OCI-LY1 (cell line): ENCODE measurements around the gene REL.
"Not testable (repeated sequence)": the region's sequence is repeated elsewhere in the genome, so short reads cannot be mapped to it uniquely, and the experiment has no call there.

Experiments
- H2AFZ ChIP-seq: fragments of 200-600 bp; sonication (generic), shearing (Covaris generic); 2 replicates; pipeline ENCODE4 v1.6.0; 2014; ENCODE audit warnings: antibody characterized with exemption, mild to moderate bottlenecking, low read length
- H3F3A ChIP-seq: fragments of 200-600 bp; sonication (generic), shearing (Covaris generic); 2 replicates; pipeline ENCODE4 v1.6.0; 2014; ENCODE audit warnings: mild to moderate bottlenecking, antibody characterized with exemption, low read length, moderate library complexity; ENCODE audit not compliant: insufficient read depth
- H3K27ac ChIP-seq: fragments of 200-600 bp; sonication (generic); 2 replicates; pipeline ENCODE4 v1.5.1; 2014; ENCODE audit warnings: low read length, mixed run types, mild to moderate bottlenecking, low read depth; ENCODE audit not compliant: poor library complexity, severe bottlenecking
- H3K27me3 ChIP-seq: fragments of 200-600 bp; sonication (generic); 2 replicates; pipeline ENCODE4 v1.6.0; 2014; ENCODE audit warnings: antibody characterized with exemption, mild to moderate bottlenecking, low read length, moderate library complexity; ENCODE audit not compliant: insufficient read depth
- H3K36me3 ChIP-seq: fragments of 200-600 bp; sonication (generic); 2 replicates; pipeline ENCODE4 v1.6.1; 2014; ENCODE audit warnings: mild to moderate bottlenecking, antibody characterized with exemption, low read length, moderate library complexity, mixed read lengths; ENCODE audit not compliant: insufficient read depth
- H3K4me1 ChIP-seq: fragments of 200-600 bp; sonication (generic); 2 replicates; pipeline ENCODE4 v1.5.1; 2014; ENCODE audit warnings: mild to moderate bottlenecking, low read length, moderate library complexity; ENCODE audit not compliant: insufficient read depth, severe bottlenecking
- H3K4me2 ChIP-seq: fragments of 200-600 bp; sonication (generic), shearing (Covaris generic); 2 replicates; pipeline ENCODE4 v1.6.1; 2014; ENCODE audit warnings: low read length
- H3K4me3 ChIP-seq: fragments of 200-600 bp; sonication (generic); 2 replicates; pipeline ENCODE4 v1.5.1; 2014; ENCODE audit warnings: low read length, low read depth, mild to moderate bottlenecking, mixed read lengths; ENCODE audit not compliant: poor library complexity, severe bottlenecking
- H3K79me2 ChIP-seq: fragments of 200-600 bp; shearing (Covaris generic); 2 replicates; pipeline ENCODE4 v1.6.1; 2016; ENCODE audit warnings: mixed run types, low read length, mixed read lengths; ENCODE audit not compliant: insufficient read depth
- H3K9ac ChIP-seq: fragments of 200-600 bp; sonication (generic), shearing (Covaris generic); 2 replicates; pipeline ENCODE4 v1.6.1; 2014; ENCODE audit warnings: mild to moderate bottlenecking, low read length, mixed read lengths
- H3K9me2 ChIP-seq: fragments of 200-600 bp; sonication (generic), shearing (Covaris generic); 2 replicates; pipeline ENCODE4 v1.6.1; 2014; ENCODE audit warnings: low read depth, mild to moderate bottlenecking, low read length, mixed read lengths
- H3K9me3 ChIP-seq: fragments of 200-600 bp; shearing (Covaris generic); 2 replicates; pipeline ENCODE4 v1.6.1; 2014; ENCODE audit warnings: low read length, mixed read lengths
- H4K20me1 ChIP-seq: fragments of 200-600 bp; sonication (generic), shearing (Covaris generic); 2 replicates; pipeline ENCODE4 v1.6.0; 2016; ENCODE audit warnings: mild to moderate bottlenecking, low read length; ENCODE audit not compliant: insufficient read depth
- CTCF ChIP-seq: fragments of 200-600 bp; sonication (generic), shearing (Covaris generic); IDR thresholded peaks from 2 replicates; pipeline ENCODE4 v1.5.1; 2017; ENCODE audit warnings: mild to moderate bottlenecking, antibody characterized with exemption, low read length, moderate library complexity, mixed read lengths
- EZH2 ChIP-seq: fragments of 200-600 bp; sonication (generic), shearing (Covaris generic); IDR thresholded peaks from 2 replicates; pipeline ENCODE4 v1.8.0; 2017; ENCODE audit warnings: borderline replicate concordance, mixed run types, mild to moderate bottlenecking, antibody characterized with exemption, low read length, moderate library complexity, mixed read lengths

The REL gene

GRCh38 chr2:60899230-60899891 lies 18.0 kb downstream of the REL start:
- Histone ChIP-seq H3K4me3 (no peak overlapping the region), H3K4me2 (no peak overlapping the region), H3K9ac (no peak overlapping the region), H3K27ac (peak overlapping the region; percentile 53), H2AFZ (no peak overlapping the region), H3K79me2 (peaks cover 42% of the 10 kb centered on the region), H3K4me1 (no peaks in the 10 kb centered on the region), H3K36me3 (peaks cover 99% of the 10 kb centered on the region), H4K20me1 (no peaks in the 10 kb centered on the region; the same call in 1 of the 2 replicates), H3K27me3 (no peaks in the 10 kb centered on the region), H3F3A (peaks cover 7% of the 10 kb centered on the region; the same call in 1 of the 2 replicates), H3K9me2 (no peaks in the 10 kb centered on the region), H3K9me3 (no peaks in the 10 kb centered on the region)
- TF ChIP-seq EZH2: no peak
- TF ChIP-seq CTCF: no peak

GRCh38 chr2:60899892-60900249 lies 18.5 kb downstream of the REL start:
- no peaks in the 10 kb centered on the region for H3K9me2 ChIP-seq
- peaks cover 99% of the 10 kb centered on the region for H3K36me3 ChIP-seq
- no peak overlapping the region for H3K9ac ChIP-seq
- no peaks in the 10 kb centered on the region; the same call in 1 of the 2 replicates for H4K20me1 ChIP-seq
- H3K4me2 ChIP-seq: no peak overlapping the region
- no peaks in the 10 kb centered on the region for H3K4me1 ChIP-seq
- H2AFZ ChIP-seq: no peak overlapping the region
- H3K9me3 ChIP-seq: no peaks in the 10 kb centered on the region
- no peaks in the 10 kb centered on the region for H3K27me3 ChIP-seq
- H3K4me3 ChIP-seq: no peak overlapping the region
- peaks cover 43% of the 10 kb centered on the region for H3K79me2 ChIP-seq
- H3K27ac ChIP-seq: peak overlapping the region; percentile 53
- H3F3A ChIP-seq: peaks cover 7% of the 10 kb centered on the region; the same call in 1 of the 2 replicates
- TF ChIP-seq CTCF: no peak
- no peak for TF ChIP-seq EZH2

- H3F3A ChIP-seq, H3K27ac ChIP-seq: not testable (repeated sequence)
Observed at GRCh38 chr2:60901296-60901695, 19.9 kb downstream of the REL start.

GRCh38 chr2:60905867-60906266 lies 24.5 kb downstream of the REL start:
- H3K9ac ChIP-seq, H3K9me3 ChIP-seq, H3K4me2 ChIP-seq, H3F3A ChIP-seq, H3K27ac ChIP-seq, H3K4me1 ChIP-seq, H3K4me3 ChIP-seq, H3K9me2 ChIP-seq, H2AFZ ChIP-seq, H4K20me1 ChIP-seq, H3K27me3 ChIP-seq: not testable (repeated sequence)
- peaks cover 97% of the 10 kb centered on the region for H3K36me3 ChIP-seq
- H3K79me2 ChIP-seq: peaks cover 22% of the 10 kb centered on the region

More at GRCh38 chr2:60901296-60901695, 19.9 kb downstream of the REL start:
- not testable (repeated sequence) for H3K9me2 ChIP-seq, H3K9ac ChIP-seq, H3K4me3 ChIP-seq, H2AFZ ChIP-seq, H3K4me1 ChIP-seq, H3K9me3 ChIP-seq, H3K4me2 ChIP-seq, H3K27me3 ChIP-seq, H4K20me1 ChIP-seq
- peaks cover 35% of the 10 kb centered on the region for H3K79me2 ChIP-seq
- peaks cover 100% of the 10 kb centered on the region for H3K36me3 ChIP-seq
